NK-92 (cell line): ENCODE data around the gene SLC39A9.
"Not testable (repeated sequence)": the region's sequence is repeated elsewhere in the genome, so short reads cannot be mapped to it uniquely, and the experiment has no call there.

Source experiments
- DNase-seq: peaks from one replicate; lab custom pipeline; 2025; ENCODE audit not compliant: unreplicated experiment; lab: John Stamatoyannopoulos, UW

Gene SLC39A9

DNA sequence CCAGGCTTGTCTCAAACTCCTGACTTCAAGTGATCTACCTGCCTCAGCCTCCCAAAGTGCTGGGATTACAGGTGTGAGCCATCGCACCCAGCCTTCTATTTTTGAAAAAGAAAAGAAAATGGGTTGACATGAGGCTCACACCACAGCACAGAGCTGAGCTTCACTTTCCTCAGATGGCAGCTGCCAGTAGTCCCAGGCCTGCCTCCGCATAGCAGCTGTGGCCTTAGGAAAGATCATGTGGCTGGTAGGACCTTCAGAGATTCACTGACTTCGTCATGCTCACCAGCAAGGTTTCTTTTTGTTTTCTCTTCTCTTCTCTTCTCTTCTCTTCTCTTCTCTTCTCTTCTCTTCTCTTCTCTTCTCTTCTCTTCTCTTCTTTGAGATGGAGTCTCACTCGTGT lies 99.8 kb downstream of the SLC39A9 start:
- DNase-seq = not testable (repeated sequence)

DNA sequence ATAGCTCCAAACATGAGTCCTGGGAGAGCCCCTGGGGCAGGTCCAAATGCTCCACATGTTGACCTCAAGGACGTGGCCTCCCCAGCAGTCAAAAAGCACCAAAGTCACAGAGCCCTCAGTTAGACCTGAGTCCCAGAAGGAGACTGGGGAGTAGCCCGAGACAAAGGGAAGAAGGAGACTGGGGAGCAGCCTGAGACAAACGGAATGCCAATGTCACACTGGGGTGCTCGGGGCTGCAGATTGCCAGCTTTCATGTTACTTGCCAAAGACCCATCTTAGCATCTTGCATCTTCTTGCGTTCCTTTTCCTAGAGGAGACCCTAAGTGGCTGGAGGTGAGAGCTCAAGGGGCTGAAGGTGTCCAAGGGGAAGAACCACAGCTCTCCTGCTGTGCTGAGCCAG lies 100.9 kb downstream of the SLC39A9 start:
- DNase-seq = no peak

DNA sequence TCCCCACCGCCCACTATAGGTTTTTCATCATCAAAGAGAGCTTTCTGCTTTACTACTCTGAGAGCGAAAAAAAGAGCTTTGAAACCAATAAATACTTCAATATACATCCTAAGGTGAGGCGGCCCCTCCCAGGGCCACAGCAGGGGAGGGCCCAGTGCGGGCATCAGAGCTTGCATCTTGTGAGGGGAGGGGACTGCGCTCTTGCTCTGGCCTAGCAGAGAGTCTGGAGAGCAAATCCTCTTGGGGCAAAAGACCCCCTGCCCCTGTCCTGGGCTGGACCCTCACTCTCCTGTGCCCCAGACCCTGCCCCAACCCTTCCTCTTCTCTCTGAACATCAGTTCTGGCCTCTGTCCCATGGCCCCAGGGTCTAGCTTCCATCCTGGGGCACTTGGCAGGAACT lies 101.6 kb downstream of the SLC39A9 start:
- no peak for DNase-seq

DNA sequence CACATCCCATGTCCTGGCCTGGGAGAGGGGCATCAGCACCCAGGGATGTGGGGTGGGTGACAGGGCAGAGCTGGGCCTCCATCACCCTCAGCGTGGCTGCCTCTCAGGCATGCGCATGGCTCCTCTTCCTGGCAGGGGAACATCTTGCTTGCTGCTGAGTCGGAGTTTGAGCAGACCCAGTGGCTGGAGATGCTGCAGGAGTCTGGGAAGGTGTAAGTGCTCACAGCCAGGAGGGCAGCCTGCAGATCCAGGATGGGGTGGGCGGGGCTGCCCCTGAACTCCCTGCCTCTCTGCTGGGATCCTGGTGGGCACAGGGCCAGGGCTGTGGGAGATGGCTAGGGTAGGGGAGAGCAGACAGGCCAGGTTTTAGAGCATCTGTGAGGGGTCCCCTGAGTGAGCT lies 102.2 kb downstream of the SLC39A9 start:
- no peak for DNase-seq

DNA sequence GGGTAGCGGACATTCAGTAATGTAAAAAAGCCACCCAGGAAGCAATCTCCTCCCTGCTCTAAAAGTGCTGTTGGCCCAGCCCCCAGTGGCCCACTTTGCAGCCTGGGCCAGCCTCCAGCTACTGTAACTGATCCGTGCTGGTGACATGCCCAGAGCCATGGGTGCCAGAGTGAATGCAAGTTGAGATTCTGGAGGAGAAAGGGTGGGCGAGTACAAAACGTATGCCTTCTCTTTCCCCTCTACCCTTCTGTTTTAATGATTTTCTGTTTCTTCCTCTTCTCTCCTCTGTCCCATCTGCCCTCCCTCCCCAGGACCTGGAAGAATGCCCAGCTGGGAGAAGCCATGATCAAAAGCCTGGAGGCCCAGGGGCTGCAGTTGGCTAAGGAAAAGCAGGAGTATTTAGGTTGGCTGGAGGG lies 102.9 kb downstream of the SLC39A9 start:
- DNase-seq = no peak

DNA sequence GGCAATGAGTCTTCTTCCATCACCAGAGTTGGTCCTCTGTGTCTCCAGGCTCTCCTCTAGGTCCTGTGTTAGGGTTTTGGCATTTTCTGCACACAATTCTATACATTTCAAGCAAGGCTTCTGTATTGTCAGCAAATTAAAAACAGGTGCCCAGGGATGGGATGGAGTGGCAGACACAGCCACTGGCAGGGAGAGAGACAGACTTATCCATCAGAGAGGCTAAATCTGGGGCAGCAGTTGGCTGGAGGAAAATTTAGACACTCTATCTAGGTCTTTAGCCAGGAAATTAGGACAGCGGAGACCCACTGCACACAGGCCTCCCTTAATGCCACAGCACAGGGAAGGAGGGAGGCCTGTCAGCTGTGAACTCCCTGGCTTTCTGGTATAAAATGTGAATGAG lies 106.3 kb downstream of the SLC39A9 start:
- no peak for DNase-seq

DNA sequence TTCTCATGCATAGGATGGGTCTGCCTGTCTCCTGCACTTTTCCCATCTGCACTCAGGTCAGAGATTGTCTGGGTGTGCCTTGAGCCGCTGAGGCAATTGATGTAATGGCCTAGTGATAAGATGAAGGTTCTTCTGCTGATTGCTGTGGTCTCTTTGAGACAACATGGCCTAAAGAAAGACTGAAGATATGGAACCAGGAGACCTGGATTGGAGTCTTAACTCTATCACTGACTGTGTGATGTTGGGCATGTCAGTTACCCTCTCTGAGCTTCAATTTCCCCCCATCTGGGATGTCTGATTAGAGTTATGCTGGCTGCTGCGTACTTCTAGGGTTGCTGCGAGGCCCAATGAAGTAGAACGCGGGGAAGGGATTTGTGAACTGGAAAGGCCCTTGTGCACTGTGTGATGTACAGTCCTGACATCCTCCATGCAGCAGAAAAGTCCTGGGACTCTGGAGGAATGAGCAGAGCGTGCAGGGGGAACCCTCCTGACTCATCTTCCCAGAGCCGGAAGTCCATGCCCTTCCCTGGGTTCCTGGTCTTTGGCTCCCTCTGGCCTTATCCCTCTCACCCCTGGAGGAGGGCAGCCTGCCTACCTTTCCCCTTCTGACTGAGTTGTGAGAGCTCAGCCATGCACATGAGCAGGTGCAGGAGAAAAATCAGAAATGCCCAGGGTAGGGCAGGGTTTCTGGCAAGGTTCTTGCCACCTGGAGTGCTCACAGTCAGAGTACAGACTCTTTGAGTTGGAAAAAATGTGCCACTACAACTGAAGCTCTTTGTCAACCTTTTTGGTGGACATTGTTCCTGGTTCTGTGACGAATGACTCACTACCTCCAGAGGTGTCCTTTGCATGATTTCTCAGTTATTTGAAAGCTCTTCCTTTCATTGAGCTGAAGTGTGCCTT lies 107.1 kb downstream of the SLC39A9 start:
- DNase-seq = no peak

DNA sequence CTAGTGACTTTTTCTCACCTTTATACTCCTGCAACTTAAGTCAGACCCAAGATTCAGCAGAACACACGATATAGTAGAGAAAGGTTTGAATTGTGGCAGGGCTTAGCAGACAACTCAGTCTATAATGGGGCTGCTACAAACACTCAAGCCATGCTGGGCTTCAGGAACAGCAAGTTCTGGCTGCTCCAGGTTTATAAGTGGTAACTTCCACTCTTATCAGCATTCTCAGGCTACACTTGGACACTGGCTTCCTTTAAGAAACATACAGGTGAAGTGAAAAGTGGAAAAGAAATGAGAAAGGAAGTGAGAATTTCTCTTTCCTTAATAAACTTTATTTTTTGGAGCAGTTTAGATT lies 107.7 kb downstream of the SLC39A9 start:
- DNase-seq = no peak
